ENCODE measurements around the gene CPSF2.

DNA sequence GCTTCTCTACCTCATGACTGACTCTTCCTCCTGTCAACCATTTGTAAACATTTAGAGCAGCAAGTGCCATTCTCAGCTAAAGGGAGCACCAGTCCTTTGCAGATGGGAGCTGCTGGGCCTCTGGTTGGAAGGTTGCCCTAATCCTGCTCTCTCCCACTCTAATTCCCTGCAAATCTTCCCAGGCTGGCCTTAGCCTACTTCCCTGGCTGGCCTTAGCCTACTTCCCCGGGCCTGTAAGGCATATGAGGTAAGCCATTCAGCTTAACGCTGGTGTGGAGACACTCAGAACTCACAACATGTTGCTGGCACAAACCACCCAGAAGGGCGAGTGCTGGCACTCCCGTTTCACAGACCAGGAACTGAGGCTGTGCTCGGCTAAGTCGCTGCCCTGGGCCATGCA lies 69.0 kb downstream of the CPSF2 start:
- TF ChIP-seq, protein P1, sequence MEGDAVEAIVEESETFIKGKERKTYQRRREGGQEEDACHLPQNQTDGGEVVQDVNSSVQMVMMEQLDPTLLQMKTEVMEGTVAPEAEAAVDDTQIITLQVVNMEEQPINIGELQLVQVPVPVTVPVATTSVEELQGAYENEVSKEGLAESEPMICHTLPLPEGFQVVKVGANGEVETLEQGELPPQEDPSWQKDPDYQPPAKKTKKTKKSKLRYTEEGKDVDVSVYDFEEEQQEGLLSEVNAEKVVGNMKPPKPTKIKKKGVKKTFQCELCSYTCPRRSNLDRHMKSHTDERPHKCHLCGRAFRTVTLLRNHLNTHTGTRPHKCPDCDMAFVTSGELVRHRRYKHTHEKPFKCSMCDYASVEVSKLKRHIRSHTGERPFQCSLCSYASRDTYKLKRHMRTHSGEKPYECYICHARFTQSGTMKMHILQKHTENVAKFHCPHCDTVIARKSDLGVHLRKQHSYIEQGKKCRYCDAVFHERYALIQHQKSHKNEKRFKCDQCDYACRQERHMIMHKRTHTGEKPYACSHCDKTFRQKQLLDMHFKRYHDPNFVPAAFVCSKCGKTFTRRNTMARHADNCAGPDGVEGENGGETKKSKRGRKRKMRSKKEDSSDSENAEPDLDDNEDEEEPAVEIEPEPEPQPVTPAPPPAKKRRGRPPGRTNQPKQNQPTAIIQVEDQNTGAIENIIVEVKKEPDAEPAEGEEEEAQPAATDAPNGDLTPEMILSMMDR (IDR thresholded peaks at IDR 0.05), result no peak
- no peak for TF ChIP-seq POLR2A (IDR thresholded peaks at IDR 0.05)

All from stomach (tissue), 4 donors.